Activated CD8-positive, alpha-beta T cell treated with anti-CD3 and anti-CD28 coated beads, Interleukin-2, amount 10 ng/mL, durations not matched to agents 7 days and 5 days (primary cell): Measurements from ENCODE around the gene SMIM9. TPM values are rescaled to one million over a fixed set of nuclear protein-coding genes. Genes with fewer than 3 reads are reported as not detected.
"Not testable (repeated sequence)": the region's sequence is repeated elsewhere in the genome, so short reads cannot be mapped to it uniquely, and the experiment has no call there.

ENCODE experiments used
- ATAC-seq: fragments of 150-1000 bp; cut with Tn5 transposase; one replicate; pipeline ENCODE4 v1.10.0; 2021; ENCODE audit warnings: moderate library complexity
- CTCF ChIA-PET: fragments of 350-600 bp; sonication (Branson Sonifier 250); formaldehyde crosslinking; loops from one replicate; lab custom pipeline; 2021; ENCODE audit warnings: antibody characterized with exemption; lab: Charles Lee
- POLR2A ChIA-PET: fragments of 350-600 bp; sonication (Branson Sonifier 250); formaldehyde crosslinking; loops from one replicate; lab custom pipeline; 2021; ENCODE audit warnings: antibody characterized with exemption; lab: Charles Lee
- DNase-seq: peaks from one replicate; pipeline ENCODE4 v3.0.0-alpha.2; 2020
- H3K27ac Mint-ChIP-seq: one replicate; pipeline ENCODE4 v1.8.0; 2021; ENCODE audit warnings: mild to moderate bottlenecking, mixed read lengths
- H3K27me3 Mint-ChIP-seq: one replicate; pipeline ENCODE4 v1.8.0; 2021; ENCODE audit warnings: low read depth, mixed read lengths
- H3K36me3 Mint-ChIP-seq: one replicate; pipeline ENCODE4 v1.8.0; 2021; ENCODE audit warnings: low read depth, mixed read lengths
- H3K4me1 Mint-ChIP-seq: one replicate; pipeline ENCODE4 v1.8.0; 2021; ENCODE audit warnings: low read depth, mixed read lengths
- H3K4me3 Mint-ChIP-seq: one replicate; pipeline ENCODE4 v1.8.0; 2021; ENCODE audit warnings: mild to moderate bottlenecking, mixed read lengths
- H3K9me3 Mint-ChIP-seq: one replicate; pipeline ENCODE4 v1.8.0; 2022; ENCODE audit warnings: mixed read lengths; ENCODE audit not compliant: insufficient read depth
- total RNA-seq, 2 experiments: library from RNA; stranded (reverse); gene quantifications; one replicate each; pipeline ENCODE4 v1.2.3, GENCODE V29; 2021

Gene SMIM9
- total RNA-seq, result not detected

DNA sequence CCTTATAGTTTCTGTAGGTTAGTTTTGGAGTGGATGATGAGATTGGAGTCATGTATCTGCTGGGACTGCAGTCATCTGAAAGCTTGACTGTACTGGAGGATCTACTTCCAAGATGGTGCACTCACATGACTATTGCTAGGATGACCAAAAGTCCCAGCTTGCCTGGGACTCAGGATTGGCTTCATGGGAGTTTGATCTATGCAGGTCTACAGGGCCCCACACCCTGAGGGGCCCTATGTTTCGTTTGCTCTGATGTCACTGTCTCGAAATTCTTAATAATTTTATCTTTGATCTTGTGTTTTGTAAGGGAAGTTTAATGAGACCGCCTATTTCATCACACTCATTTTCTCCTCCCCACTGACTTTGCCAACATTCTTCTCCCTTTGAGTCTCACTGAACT, at the start of gene SMIM9:
TSS of gene SMIM9 (minus strand) at position 101 of the 400 bp plus-strand sequence. CDS start 3,806 bp downstream, outside the sequence.
- H3K4me1 Mint-ChIP-seq, result peaks cover 23% of the 10 kb centered on the region
- peaks cover 2% of the 10 kb centered on the region for H3K27me3 Mint-ChIP-seq
- H3K4me3 Mint-ChIP-seq, result no peak within 1 kb of the TSS
- no peaks in the 10 kb centered on the region for H3K36me3 Mint-ChIP-seq
- no peak within 1 kb of the TSS for H3K27ac Mint-ChIP-seq
- no peak for ATAC-seq
- ChIA-PET POLR2A (interaction anchor here (1.1 kb wide), 1 partner anchor 58 kb away, joined by 3 read pairs; no protein-coding TSS in a partner anchor), CTCF (interaction anchor here (1.1 kb wide), 1 partner anchor 29 kb away, joined by 3 read pairs; the partner anchor contains the start of gene MPP1)
- DNase-seq, result no peak
- H3K9me3 Mint-ChIP-seq, result no peaks in the 10 kb centered on the region

DNA sequence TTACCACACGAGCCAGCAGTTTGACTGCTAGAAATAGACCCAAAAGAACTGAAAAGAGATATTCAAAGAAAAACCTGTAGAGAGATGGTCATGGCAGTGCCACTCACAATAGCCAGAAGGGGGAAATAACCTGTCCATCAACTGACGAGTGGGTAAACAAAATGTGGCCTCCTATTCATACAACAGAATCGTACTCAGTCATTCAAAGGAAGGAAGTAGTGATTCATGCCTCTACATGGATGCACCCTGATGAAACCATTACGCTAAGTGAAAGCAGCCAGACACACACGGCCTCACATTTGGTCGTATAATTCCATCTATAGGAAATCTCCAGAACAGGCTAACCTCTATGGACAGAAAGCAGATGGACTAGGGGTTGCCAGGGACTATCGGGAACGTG, 49.6 kb upstream of the SMIM9 start:
- CTCF ChIA-PET, DNase-seq, POLR2A ChIA-PET, H3K4me3 Mint-ChIP-seq, ATAC-seq, H3K27ac Mint-ChIP-seq, H3K27me3 Mint-ChIP-seq, H3K36me3 Mint-ChIP-seq, H3K9me3 Mint-ChIP-seq, H3K4me1 Mint-ChIP-seq: not testable (repeated sequence)

- POLR2A ChIA-PET, result no interaction called here
Observed at GRCh38 chrX:154873329-154873728, 38.9 kb upstream of the SMIM9 start.

DNA sequence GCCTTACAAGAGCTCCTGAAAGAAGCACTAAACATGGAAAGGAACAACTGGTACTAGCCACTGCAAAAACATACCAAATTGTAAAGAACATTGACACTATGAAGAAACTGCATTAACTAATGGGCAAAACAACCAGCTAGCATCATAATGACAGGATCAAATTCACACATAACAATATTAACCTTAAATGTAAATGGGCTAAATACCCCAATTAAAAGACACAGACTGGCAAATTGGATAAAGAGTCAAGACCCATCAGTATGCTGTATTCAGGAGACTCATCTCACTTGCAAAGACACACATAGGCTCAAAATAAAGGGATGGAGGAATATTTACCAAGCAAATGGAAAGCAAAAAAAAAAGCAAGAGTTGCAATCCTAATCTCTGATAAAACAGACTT, 34.1 kb upstream of the SMIM9 start:
- H3K4me3 Mint-ChIP-seq, POLR2A ChIA-PET, H3K9me3 Mint-ChIP-seq, H3K36me3 Mint-ChIP-seq, DNase-seq, H3K27me3 Mint-ChIP-seq, H3K27ac Mint-ChIP-seq, CTCF ChIA-PET, ATAC-seq, H3K4me1 Mint-ChIP-seq: not testable (repeated sequence)

More at GRCh38 chrX:154873329-154873728, 38.9 kb upstream of the SMIM9 start:
- Mint-ChIP-seq H3K4me3 (no peak overlapping the region), H3K27me3 (peaks cover under 1% of the 10 kb centered on the region), H3K36me3 (no peaks in the 10 kb centered on the region), H3K9me3 (peaks cover 1% of the 10 kb centered on the region), H3K27ac (no peak overlapping the region), H3K4me1 (no peaks in the 10 kb centered on the region)
- ATAC-seq (no peak), DNase-seq (no peak)
- CTCF ChIA-PET, result no interaction called here

- Mint-ChIP-seq H3K27ac (no peak overlapping the region), H3K9me3 (no peaks in the 10 kb centered on the region), H3K36me3 (no peaks in the 10 kb centered on the region), H3K27me3 (no peaks in the 10 kb centered on the region), H3K4me3 (no peak overlapping the region), H3K4me1 (no peaks in the 10 kb centered on the region)
- DNase-seq, result no peak
- no peak for ATAC-seq
- POLR2A ChIA-PET, result no interaction called here
- CTCF ChIA-PET, result no interaction called here
Observed at GRCh38 chrX:154855256-154855655, 20.8 kb upstream of the SMIM9 start.

GRCh38 chrX:154850957-154851611, 16.6 kb upstream of the SMIM9 start:
- Mint-ChIP-seq H3K27ac (no peak overlapping the region), H3K9me3 (no peaks in the 10 kb centered on the region), H3K4me1 (no peaks in the 10 kb centered on the region), H3K36me3 (no peaks in the 10 kb centered on the region), H3K4me3 (no peak overlapping the region), H3K27me3 (peaks cover 4% of the 10 kb centered on the region)
- ChIA-PET POLR2A (no interaction called here), CTCF (no interaction called here)
- ATAC-seq (no peak), DNase-seq (no peak)

- Mint-ChIP-seq H3K36me3 (no peaks in the 10 kb centered on the region), H3K9me3 (no peaks in the 10 kb centered on the region), H3K4me1 (peaks cover 12% of the 10 kb centered on the region), H3K27ac (no peak overlapping the region), H3K27me3 (peaks cover 3% of the 10 kb centered on the region), H3K4me3 (no peak overlapping the region)
- CTCF ChIA-PET, result interaction anchor here (1.0 to 2.9 kb wide), 3 partner anchors 91 to 123 kb away, joined by 5 to 26 read pairs (median 6); partner anchors contain the start of gene GAB3
- peak; percentile 64 for ATAC-seq
- DNase-seq, result peak; percentile 28
- POLR2A ChIA-PET, result no interaction called here
Observed at GRCh38 chrX:154840856-154841255, 6.4 kb upstream of the SMIM9 start.

DNA sequence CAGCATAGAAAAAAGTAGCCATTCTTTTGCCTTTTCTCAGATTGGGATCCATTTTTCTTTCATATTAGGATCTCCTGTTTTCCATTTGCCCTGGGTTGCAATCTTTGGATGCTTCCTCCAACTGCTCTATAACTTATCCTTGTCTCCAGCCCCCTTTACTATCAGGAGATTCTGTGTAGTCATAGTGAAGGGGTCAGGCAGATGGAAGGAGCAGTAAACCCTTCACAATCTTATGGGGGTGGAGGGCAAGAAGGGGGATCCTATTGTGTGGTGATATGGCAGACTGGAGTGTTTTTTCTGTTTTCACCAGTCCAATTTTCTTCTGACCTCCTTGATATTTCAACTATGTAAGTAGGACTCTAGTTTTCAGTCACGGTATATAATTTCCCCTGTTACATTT, 1.7 kb upstream of the SMIM9 start:
- DNase-seq (no peak), ATAC-seq (no peak)
- Mint-ChIP-seq H3K36me3 (no peaks in the 10 kb centered on the region), H3K4me3 (no peak overlapping the region), H3K9me3 (no peaks in the 10 kb centered on the region), H3K4me1 (peaks cover 14% of the 10 kb centered on the region), H3K27ac (no peak overlapping the region), H3K27me3 (no peaks in the 10 kb centered on the region)
- ChIA-PET POLR2A (no interaction called here), CTCF (no interaction called here)

GRCh38 chrX:154833746-154834274, 652 bp downstream of the SMIM9 start:
- H3K27me3 Mint-ChIP-seq, result peaks cover 2% of the 10 kb centered on the region
- H3K27ac Mint-ChIP-seq, result no peak overlapping the region
- ChIA-PET CTCF (interaction anchor here (1.1 to 1.2 kb wide), 2 partner anchors 28 to 85 kb away, joined by 3 to 4 read pairs; partner anchors contain the start of gene MPP1), POLR2A (interaction anchor here (0.9 to 1.1 kb wide), 2 partner anchors 57 to 71 kb away, joined by 3 to 6 read pairs; partner anchors contain the start of gene DKC1)
- no peaks in the 10 kb centered on the region for H3K36me3 Mint-ChIP-seq
- ATAC-seq (no peak), DNase-seq (no peak)
- no peaks in the 10 kb centered on the region for H3K9me3 Mint-ChIP-seq
- H3K4me1 Mint-ChIP-seq, result peaks cover 29% of the 10 kb centered on the region
- no peak overlapping the region for H3K4me3 Mint-ChIP-seq

GRCh38 chrX:154829926-154830442, 4.5 kb downstream of the SMIM9 start:
- Mint-ChIP-seq H3K36me3 (no peaks in the 10 kb centered on the region), H3K4me3 (no peak overlapping the region), H3K4me1 (peaks cover 31% of the 10 kb centered on the region), H3K27me3 (peaks cover 2% of the 10 kb centered on the region), H3K27ac (no peak overlapping the region), H3K9me3 (no peaks in the 10 kb centered on the region)
- ATAC-seq (no peak), DNase-seq (no peak)
- POLR2A ChIA-PET, result no interaction called here
- CTCF ChIA-PET, result no interaction called here

GRCh38 chrX:154829134-154829533, 5.3 kb downstream of the SMIM9 start:
- CTCF ChIA-PET, result interaction anchor here (1.1 kb wide), 1 partner anchor 89 kb away, joined by 3 read pairs; no protein-coding TSS in a partner anchor
- H3K9me3 Mint-ChIP-seq, result no peaks in the 10 kb centered on the region
- H3K27ac Mint-ChIP-seq, result peak overlapping the region; percentile 57
- ATAC-seq (no peak), DNase-seq (no peak)
- POLR2A ChIA-PET, result no interaction called here
- no peaks in the 10 kb centered on the region for H3K36me3 Mint-ChIP-seq
- peaks cover 2% of the 10 kb centered on the region for H3K27me3 Mint-ChIP-seq
- no peak overlapping the region for H3K4me3 Mint-ChIP-seq
- peaks cover 31% of the 10 kb centered on the region for H3K4me1 Mint-ChIP-seq

- POLR2A ChIA-PET, result no interaction called here
- CTCF ChIA-PET, result interaction anchor here (1.1 kb wide), 1 partner anchor 90 kb away, joined by 3 read pairs; no protein-coding TSS in a partner anchor
- peak overlapping the region; percentile 72 for H3K27ac Mint-ChIP-seq
Observed at GRCh38 chrX:154828016-154828408, 6.5 kb downstream of the SMIM9 start.

More at GRCh38 chrX:154828016-154828408, 6.5 kb downstream of the SMIM9 start:
- peaks cover 31% of the 10 kb centered on the region for H3K4me1 Mint-ChIP-seq
- H3K36me3 Mint-ChIP-seq, result no peaks in the 10 kb centered on the region
- H3K27me3 Mint-ChIP-seq, result peaks cover 2% of the 10 kb centered on the region
- no peak for ATAC-seq
- no peaks in the 10 kb centered on the region for H3K9me3 Mint-ChIP-seq
- no peak overlapping the region for H3K4me3 Mint-ChIP-seq
- no peak for DNase-seq
